NCI-H345 treated with DMSO at 0.1 percent for 48 hours (cell line): ENCODE measurements around the gene SMIM9.
A peak's percentile ranks its signal among the peaks of the same experiment; 100 is the strongest.
"Not testable (repeated sequence)": the region's sequence is repeated elsewhere in the genome, so short reads cannot be mapped to it uniquely, and the experiment has no call there.

Experiments
- DNase-seq: peaks from one replicate; lab custom pipeline; 2025; ENCODE audit not compliant: unreplicated experiment; lab: John Stamatoyannopoulos, UW

SMIM9 gene

DNA sequence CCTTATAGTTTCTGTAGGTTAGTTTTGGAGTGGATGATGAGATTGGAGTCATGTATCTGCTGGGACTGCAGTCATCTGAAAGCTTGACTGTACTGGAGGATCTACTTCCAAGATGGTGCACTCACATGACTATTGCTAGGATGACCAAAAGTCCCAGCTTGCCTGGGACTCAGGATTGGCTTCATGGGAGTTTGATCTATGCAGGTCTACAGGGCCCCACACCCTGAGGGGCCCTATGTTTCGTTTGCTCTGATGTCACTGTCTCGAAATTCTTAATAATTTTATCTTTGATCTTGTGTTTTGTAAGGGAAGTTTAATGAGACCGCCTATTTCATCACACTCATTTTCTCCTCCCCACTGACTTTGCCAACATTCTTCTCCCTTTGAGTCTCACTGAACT, at the start of gene SMIM9:
Gene SMIM9, minus strand, starts transcription at position 101 of the 400 bp plus-strand sequence. CDS start 3,806 bp downstream, outside the sequence.
- DNase-seq = no peak

DNA sequence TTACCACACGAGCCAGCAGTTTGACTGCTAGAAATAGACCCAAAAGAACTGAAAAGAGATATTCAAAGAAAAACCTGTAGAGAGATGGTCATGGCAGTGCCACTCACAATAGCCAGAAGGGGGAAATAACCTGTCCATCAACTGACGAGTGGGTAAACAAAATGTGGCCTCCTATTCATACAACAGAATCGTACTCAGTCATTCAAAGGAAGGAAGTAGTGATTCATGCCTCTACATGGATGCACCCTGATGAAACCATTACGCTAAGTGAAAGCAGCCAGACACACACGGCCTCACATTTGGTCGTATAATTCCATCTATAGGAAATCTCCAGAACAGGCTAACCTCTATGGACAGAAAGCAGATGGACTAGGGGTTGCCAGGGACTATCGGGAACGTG, 49.6 kb upstream of the SMIM9 start:
- DNase-seq = not testable (repeated sequence)

DNA sequence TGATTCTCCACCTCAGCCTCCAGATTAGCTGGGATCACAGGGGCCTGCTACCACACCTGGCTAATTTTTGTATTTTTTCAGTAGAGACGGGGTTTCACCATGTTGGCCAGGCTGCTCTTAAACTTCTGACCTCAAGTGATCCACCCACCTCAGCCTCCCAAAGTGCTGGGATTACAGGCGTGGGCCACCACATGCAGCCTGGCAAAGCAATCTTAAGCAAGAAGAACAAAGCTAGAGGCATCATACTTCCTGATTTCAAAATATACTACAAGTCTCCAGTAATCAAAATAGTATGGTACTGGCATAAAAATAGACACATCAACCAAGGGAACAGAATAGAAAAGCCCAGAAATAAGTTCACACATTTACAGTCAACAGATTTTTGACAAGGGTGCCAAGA, 38.9 kb upstream of the SMIM9 start:
- DNase-seq = no peak

DNA sequence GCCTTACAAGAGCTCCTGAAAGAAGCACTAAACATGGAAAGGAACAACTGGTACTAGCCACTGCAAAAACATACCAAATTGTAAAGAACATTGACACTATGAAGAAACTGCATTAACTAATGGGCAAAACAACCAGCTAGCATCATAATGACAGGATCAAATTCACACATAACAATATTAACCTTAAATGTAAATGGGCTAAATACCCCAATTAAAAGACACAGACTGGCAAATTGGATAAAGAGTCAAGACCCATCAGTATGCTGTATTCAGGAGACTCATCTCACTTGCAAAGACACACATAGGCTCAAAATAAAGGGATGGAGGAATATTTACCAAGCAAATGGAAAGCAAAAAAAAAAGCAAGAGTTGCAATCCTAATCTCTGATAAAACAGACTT, 34.1 kb upstream of the SMIM9 start:
- not testable (repeated sequence) for DNase-seq

DNA sequence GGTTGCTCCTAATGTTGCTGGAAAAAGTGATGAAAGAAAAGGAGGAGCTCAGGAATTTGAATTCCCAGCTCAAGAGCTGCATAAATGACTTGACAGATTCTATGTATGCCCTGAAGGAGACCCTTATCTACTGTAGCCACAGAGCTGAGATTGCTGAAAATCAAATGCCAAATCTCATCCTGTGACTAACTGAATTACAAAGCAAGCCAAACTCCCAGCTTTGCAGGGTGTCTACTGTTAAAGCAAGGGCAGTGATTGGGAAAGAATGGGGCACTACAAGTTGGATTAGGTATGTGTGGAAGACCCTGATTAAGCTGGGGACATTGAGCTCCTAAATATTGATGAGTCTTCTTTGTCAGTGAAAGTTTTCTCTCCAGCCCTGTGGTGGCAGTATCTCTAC, 20.8 kb upstream of the SMIM9 start:
- no peak for DNase-seq

DNA sequence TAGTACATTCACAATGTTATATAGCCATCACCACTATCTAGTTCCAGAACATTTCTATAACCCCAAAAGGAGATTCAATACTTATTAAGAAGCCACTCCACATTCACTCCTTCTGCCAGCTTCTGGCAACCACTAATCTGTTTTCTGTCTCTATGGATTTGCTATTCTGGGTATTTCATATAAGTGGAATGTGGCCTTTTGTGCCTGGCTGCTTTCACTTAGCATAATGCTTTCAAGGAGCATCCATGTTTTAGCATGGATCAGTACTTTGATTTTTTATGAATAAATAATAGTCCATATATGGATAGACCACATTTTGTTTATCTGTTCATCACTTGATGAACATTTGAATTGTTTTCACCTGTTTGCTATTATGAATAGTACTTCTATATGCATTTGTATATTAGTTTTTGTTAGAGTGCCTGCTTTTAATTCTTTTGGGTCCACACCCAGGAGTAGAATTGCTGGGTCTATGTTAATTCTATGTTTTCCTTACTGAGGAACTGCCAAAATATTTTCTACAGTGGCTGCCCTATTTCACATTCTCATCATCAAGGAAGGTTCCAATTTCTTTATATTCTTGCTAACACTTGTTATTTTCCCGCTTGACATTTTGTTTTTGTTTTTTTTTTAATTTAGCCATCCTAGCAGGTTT, 16.6 kb upstream of the SMIM9 start:
- DNase-seq = no peak

DNA sequence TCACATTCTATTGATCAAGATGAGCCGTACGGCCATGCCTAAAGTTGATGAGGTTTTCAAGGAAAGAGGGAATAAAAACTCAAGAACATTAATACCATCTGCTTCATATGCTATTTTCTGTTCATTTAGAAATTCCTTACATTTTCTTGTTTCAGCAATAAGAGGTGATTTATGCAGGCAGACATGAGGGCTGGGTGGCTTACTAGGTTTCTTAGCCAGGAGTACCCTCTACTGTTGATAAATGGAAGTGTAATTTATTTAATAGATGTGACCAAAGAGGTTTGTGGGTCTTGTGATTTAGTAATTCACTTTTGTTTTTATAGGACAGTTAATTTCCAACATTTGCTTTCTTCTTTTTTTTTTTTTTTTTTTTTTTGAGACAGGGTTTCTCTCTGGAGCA, 6.4 kb upstream of the SMIM9 start:
- DNase-seq = peak; percentile 27

DNA sequence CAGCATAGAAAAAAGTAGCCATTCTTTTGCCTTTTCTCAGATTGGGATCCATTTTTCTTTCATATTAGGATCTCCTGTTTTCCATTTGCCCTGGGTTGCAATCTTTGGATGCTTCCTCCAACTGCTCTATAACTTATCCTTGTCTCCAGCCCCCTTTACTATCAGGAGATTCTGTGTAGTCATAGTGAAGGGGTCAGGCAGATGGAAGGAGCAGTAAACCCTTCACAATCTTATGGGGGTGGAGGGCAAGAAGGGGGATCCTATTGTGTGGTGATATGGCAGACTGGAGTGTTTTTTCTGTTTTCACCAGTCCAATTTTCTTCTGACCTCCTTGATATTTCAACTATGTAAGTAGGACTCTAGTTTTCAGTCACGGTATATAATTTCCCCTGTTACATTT, 1.7 kb upstream of the SMIM9 start:
- no peak for DNase-seq

DNA sequence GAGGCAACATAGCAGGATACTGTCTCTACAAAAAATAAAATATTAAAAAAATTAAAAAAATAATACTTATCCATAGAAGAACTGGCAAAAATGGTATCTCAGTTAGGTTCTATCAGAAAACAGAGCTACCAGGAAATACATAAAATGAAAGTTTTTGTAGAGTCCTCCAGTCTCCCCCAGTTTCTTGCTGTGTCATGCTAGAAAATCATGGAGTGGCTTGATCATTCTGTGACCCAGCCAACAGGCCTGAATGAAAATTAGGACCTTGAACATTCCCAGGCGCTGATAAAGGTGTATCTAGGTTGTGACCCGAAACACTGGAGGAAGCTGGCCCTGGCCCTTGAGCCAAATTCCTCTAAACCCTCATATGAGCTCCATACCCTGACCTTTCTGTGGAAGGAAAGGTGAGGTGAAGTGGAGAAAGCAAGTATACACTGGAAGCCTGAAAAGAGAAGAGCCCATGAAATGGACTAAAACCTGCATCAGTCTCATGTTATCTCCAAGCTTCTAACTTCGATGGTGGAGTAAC, 652 bp downstream of the SMIM9 start:
- DNase-seq = no peak

DNA sequence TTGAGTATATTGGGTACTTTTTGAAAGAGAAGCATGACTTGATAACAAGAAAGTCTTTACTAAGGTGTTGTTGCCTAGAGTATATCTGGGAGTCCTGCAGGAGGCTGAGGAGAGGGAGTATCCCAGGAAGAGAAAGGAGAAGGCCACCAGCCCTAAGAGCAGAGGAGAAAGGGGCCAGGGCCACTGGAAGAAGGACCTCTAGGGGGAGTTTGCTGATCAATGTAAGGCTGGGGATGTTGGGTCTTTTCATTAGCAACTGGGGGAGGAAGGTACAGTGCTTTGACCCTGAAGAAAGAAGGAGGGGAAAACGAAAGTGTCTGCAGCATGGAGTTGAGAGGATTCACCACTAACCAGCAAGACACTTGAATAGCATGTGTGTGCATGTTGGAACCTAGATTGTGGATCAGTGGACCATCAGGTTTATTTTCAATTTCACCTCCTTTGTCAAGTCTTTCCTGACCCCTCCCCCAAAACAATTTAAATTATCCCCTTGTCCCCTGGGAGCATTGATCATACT, 4.5 kb downstream of the SMIM9 start:
- no peak for DNase-seq

DNA sequence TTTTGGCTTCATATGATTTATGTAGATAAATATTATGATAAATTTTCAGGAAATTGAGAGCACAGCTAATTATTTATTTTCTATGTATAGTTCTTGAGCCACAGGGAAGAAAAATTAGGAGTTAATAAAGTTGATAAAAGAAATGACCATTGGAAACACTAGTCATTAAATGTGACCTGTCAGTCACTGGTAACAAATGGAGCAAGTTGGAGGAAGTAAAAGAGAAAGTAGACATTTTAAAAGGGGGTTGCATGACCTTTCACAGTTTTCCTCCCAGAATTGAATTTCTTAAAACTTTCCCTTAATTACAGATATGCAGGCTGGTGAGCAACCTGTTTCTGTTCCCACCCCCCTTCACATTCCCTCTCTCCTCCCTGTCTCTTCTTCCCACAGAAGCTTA, 5.3 kb downstream of the SMIM9 start:
- no peak for DNase-seq

DNA sequence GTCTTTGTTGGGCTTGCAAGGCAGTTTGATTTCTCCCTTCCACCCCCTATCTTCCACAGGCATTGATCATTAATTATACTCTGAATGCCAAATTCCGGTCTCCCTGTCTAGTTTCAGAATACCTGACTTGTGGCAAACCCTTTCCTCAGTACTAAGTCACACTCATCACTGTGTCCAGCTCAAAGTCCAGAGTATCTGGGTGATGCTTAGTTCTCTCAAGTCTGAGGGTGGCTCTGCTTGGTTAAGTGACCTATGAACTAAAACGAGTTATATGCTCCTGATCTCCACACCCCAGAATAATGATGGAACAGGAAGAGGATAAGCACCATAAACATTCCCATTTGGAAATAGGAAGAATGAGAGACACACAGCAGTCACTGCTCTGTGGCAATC, 6.5 kb downstream of the SMIM9 start:
- no peak for DNase-seq

DNA sequence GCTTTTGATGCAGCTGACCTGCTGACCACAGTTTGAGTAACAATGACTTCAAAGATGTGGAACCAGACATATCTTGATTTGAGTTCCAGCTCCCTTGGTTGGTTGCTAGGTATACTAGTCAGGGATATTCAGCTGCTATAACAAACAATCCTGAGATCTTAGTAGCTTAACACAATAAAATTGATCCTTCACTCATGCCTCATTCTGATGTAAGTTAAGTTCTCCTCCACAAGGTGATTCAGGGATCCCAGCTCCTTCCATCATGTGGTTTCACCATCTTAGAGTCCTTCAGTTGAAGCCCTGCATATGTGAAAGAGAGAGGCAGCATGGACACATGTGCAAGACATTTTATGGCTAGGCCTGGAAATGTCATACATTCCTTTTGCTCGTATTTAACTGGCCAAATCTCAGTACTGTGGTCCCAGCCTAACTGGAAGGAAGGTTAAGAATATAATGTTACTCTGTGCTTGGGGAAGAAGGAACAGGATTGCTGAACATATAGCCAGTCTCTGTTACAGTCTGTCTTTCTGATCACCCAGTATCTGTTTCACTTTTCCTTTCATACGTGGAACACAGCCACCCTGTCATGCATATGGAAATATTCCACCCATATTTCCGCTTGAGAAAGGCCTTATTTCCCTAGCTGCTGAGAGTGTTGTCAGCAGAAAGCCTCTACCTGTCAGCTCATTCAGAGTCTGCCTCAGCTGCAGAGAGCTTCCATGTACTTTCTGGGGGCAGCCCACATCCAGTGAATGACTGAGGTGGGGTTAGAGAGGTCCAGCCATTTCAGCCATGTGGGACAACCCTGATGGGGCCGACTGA, 7.1 kb downstream of the SMIM9 start:
- DNase-seq = no peak

DNA sequence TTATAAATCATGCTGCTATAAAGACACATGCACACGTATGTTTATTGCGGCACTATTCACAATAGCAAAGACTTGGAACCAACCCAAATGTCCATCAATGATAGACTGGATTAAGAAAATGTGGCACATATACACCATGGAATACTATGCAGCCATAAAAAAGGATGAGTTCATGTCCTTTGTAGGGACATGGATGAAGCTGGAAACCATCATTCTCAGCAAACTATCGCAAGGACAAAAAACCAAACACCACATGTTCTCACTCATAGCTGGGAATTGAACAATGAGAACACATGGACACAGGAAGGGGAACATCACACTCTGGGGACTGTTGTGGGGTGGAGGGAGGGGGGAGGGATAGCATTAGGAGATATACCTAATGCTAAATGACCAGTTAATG, 8.9 kb downstream of the SMIM9 start:
- not testable (repeated sequence) for DNase-seq

DNA sequence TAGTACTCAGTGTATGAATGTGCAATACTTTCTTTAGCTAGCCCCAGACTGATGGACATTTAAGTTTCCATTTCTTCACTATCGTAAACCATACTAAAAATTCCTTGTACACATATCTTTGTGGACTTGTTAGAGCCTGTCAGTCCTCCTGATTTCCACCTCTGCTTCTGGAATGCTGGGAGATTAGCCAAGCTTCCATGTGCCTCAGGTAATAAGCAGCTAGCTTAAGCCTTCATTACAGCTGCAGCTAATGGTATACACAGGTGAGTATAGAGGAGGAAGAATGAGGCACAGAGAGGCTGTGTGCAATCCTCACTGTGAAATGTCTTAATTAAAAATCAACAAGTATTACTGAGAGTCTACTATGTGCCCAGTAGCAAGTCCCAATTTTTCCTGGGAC, 9.8 kb downstream of the SMIM9 start:
- no peak for DNase-seq

DNA sequence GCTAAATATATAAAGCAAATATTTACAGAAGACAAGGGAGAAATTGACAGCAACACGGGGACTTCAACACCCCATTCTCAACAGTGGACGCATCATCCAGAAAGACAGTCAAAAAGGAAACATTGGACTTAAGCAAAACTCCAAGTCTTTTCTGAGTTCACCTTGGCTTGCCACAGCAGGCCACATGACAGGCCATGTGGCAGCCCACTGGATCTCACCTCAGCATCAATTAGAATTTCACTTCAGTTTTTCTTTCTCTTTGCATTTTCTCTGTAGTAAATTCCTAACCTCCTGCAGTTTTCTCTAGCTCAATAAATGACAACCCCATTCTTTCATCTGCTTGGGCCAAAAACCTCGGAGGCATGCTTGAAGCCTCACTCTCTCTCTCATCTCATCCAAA, 12.4 kb downstream of the SMIM9 start:
- no peak for DNase-seq

DNA sequence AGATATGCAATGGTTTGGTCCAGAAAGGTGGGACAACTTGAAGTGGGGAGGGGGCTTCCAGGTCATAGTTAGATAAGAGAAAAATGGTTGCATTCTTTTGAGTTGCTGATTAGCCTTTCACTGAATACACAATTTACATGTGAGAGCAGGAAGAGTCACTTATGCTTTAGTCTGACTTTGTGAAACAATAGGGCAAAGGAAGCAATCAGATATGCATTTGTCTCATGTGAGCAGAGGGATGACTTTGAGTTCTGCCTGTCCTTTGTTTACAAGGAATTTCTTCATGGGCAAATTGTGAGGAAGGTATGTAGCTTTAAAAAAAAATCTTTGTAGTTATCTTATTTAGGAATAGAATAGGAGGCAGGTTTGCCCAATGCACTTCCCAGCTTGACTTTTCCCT, 12.9 kb downstream of the SMIM9 start:
- DNase-seq = no peak

DNA sequence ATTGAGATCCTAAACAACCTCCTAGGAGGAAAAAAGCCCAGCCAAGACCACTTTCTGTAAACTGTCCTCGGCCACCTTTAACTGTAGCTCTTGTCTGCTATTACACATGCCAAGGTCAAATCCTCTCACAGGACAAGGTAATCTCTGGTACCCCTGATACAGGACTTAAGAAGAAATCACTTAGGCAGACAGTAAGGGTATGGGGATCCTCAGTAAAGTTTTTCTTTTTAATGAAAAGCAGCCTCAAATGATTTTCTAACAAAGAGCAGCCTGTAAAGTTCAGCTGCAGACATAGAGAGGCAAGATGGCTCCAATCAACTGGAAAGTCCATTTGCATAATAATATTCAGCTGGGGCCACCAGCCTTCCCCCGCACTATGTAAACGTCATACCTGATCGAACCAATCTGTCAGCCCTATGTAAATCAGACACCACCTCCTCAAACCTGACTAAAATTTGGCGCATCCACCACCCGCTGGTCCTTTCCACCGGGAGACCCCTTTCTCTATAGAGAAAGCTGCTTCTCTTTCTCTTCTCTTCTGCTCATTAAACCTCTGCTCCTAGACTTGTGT, 14.6 kb downstream of the SMIM9 start:
- DNase-seq = no peak

DNA sequence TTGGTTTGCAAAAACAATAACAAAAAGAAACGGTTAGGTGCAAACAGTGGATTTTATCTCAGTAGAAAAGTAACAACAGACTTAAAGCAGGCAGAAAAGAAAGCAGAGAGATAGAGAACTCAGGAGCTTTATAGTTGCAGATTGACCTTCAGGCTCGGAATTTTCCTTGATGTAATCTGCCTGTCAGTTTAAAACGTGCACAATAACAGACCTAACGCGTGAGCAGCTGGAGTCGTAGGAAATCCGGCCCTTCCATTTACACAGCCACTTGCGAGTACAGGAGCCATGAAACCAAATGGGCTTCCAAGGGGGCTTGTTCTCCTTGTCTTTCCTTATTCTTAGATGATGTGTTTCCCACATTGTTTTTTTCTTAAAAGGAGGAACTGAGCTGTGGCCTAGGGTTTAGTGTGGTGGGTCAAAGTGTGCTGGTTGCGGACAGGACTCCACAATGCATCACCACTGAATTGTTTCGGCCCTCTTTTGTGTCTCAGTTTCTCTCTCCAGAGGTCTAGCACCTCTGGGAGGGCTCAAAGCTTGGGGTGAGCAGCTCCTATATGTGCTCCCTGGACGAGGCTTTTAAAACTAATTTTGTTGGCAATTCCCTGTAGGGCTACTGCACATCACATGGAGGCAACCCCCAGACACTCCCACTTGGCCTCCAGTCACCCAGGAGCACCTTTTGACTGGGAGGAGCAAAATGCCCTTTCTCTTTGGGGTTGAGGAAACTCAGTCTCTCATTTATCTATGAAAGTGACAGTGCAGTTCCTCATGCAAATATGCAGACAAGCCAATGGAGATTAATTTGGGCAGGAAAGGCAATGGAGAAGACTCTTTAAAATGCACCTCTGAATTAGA, 15.3 kb downstream of the SMIM9 start:
- no peak for DNase-seq

DNA sequence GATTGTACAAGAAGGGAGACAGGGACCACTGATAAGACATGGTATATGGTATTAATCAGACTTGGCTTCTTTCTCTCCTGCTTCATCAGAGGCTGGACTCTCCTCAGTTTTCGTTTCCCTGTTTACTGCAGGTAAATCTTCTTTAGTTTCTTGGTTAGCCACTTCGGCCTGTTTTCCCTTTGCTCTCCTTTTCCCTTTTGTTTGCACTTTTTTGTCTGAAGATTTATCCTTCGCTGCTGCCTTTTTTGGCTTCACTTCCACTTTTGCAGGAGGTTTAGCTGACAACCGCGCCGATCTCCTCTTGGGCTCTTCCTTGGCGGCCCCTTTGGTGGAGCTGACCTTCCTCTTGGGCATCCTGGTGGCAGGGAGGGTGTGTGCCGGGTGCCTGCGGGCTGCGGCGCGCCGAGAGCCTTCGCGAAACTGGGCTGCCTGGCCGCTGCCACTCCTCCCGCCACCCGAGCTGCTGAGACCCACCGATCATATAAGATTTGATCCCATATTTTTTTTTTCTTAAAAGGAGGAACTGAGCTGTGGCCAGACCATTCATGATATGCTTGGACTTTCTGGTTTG, 17.3 kb downstream of the SMIM9 start:
- not testable (repeated sequence) for DNase-seq
